Uterus (tissue), 2 donors: ENCODE results near the gene GCNT2.

ENCODE experiments used
- POLR2A ChIP-seq, 2 donors: fragments of 450-650 bp; IDR thresholded peaks; one replicate each; pipeline ENCODE4 v1.6.1; 2016; ENCODE audit warnings: antibody characterized with exemption in 2 of 2, mild to moderate bottlenecking in 1 of 2, moderate library complexity in 1 of 2
- TF ChIP-seq, protein P1 (sequence below), 4 experiments: fragments of 200-600 bp in 2 of 4; fragments of 450-650 bp in 2 of 4; sonication (generic) in 2 of 4; IDR thresholded peaks; one replicate each; pipeline ENCODE4 v1.5.1; 2016 to 2019; ENCODE audit warnings: antibody characterized with exemption in 4 of 4, mild to moderate bottlenecking in 2 of 4, moderate library complexity in 1 of 4

DNA sequence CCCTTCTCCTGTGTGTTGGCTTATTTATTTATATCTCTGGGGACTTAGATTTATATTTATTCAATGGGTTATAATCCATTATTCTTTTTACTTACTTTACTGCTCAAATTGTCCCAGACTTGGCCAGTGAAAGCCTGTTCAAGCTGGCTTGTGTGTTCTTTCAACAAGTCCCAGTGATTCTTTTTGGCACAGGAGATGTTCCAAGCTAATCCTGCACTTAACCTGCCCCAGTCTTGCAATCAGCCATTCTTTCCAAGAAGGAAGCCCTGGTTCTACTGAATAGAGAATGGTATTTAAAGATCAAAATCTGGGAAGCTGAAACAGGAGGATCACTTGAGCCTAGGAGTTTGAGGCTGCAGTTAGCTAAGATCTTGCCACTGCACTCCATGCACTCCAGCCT, 26.7 kb downstream of the GCNT2 start:
- TF ChIP-seq, protein P1, sequence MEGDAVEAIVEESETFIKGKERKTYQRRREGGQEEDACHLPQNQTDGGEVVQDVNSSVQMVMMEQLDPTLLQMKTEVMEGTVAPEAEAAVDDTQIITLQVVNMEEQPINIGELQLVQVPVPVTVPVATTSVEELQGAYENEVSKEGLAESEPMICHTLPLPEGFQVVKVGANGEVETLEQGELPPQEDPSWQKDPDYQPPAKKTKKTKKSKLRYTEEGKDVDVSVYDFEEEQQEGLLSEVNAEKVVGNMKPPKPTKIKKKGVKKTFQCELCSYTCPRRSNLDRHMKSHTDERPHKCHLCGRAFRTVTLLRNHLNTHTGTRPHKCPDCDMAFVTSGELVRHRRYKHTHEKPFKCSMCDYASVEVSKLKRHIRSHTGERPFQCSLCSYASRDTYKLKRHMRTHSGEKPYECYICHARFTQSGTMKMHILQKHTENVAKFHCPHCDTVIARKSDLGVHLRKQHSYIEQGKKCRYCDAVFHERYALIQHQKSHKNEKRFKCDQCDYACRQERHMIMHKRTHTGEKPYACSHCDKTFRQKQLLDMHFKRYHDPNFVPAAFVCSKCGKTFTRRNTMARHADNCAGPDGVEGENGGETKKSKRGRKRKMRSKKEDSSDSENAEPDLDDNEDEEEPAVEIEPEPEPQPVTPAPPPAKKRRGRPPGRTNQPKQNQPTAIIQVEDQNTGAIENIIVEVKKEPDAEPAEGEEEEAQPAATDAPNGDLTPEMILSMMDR (IDR thresholded peaks at IDR 0.05) = no peak
- no peak for TF ChIP-seq POLR2A (IDR thresholded peaks at IDR 0.05)
